ENCODE results near the gene DPYSL3.

DPYSL3 gene

GRCh38 chr5:147515269-147515668 is 5.4 kb upstream of the DPYSL3 start:
- DNase-seq (ENCODE audit: low read depth in 2 of 2) = no peak

- no peak for DNase-seq (ENCODE audit: low read depth in 2 of 2)
Observed at GRCh38 chr5:147512659-147513379, 3.0 kb upstream of the DPYSL3 start.

GRCh38 chr5:147510885-147511284 is 1.0 kb upstream of the DPYSL3 start:
- no peak for DNase-seq (ENCODE audit: low read depth in 2 of 2)

GRCh38 chr5:147509041-147509709 is 693 bp downstream of the DPYSL3 start:
- no peak for DNase-seq (ENCODE audit: low read depth in 2 of 2)

GRCh38 chr5:147508711-147509040 is 1.2 kb downstream of the DPYSL3 start:
- no peak for DNase-seq (ENCODE audit: low read depth in 2 of 2)

- no peak for DNase-seq (ENCODE audit: low read depth in 2 of 2)
Observed at GRCh38 chr5:147507480-147508126, 2.3 kb downstream of the DPYSL3 start.

GRCh38 chr5:147504535-147504934 is 5.3 kb downstream of the DPYSL3 start:
- DNase-seq (ENCODE audit: low read depth in 2 of 2) = no peak

GRCh38 chr5:147504011-147504410 is 5.9 kb downstream of the DPYSL3 start:
- no peak for DNase-seq (ENCODE audit: low read depth in 2 of 2)

- no peak for DNase-seq (ENCODE audit: low read depth in 2 of 2)
Observed at GRCh38 chr5:147490989-147491388, 18.9 kb downstream of the DPYSL3 start.

- DNase-seq (ENCODE audit: low read depth in 2 of 2) = no peak
Observed at GRCh38 chr5:147487031-147487750, 22.7 kb downstream of the DPYSL3 start.

- DNase-seq (ENCODE audit: low read depth in 2 of 2) = no peak
Observed at GRCh38 chr5:147485814-147486213, 24.1 kb downstream of the DPYSL3 start.

- DNase-seq (ENCODE audit: low read depth in 2 of 2) = no peak
Observed at GRCh38 chr5:147485046-147485445, 24.8 kb downstream of the DPYSL3 start.

GRCh38 chr5:147484708-147485020 is 25.2 kb downstream of the DPYSL3 start:
- DNase-seq (ENCODE audit: low read depth in 2 of 2) = no peak

GRCh38 chr5:147483961-147484707 is 25.7 kb downstream of the DPYSL3 start:
- DNase-seq (ENCODE audit: low read depth in 2 of 2) = no peak

- no peak for DNase-seq (ENCODE audit: low read depth in 2 of 2)
Observed at GRCh38 chr5:147483188-147483790, 26.6 kb downstream of the DPYSL3 start.

GRCh38 chr5:147482706-147483180 is 27.1 kb downstream of the DPYSL3 start:
- DNase-seq (ENCODE audit: low read depth in 2 of 2) = no peak

- DNase-seq (ENCODE audit: low read depth in 2 of 2) = no peak
Observed at GRCh38 chr5:147481874-147482705, 27.8 kb downstream of the DPYSL3 start.

GRCh38 chr5:147481376-147481775 is 28.5 kb downstream of the DPYSL3 start:
- no peak for DNase-seq (ENCODE audit: low read depth in 2 of 2)

- DNase-seq (ENCODE audit: low read depth in 2 of 2) = no peak
Observed at GRCh38 chr5:147479949-147480348, 29.9 kb downstream of the DPYSL3 start.

- no peak for DNase-seq (ENCODE audit: low read depth in 2 of 2)
Observed at GRCh38 chr5:147479444-147479843, 30.4 kb downstream of the DPYSL3 start.

Data from stimulated activated CD8-positive, alpha-beta memory T cell treated with anti-CD3 and anti-CD28 coated beads, Interleukin-15, amount 100 ng/mL, for 48 hours (primary cell).